ENCODE results near the gene ZNF408.

- TF ChIP-seq EZH2 (IDR thresholded peaks at IDR 0.05; ENCODE audit: low read length), result no peak
- TF ChIP-seq, protein P1, sequence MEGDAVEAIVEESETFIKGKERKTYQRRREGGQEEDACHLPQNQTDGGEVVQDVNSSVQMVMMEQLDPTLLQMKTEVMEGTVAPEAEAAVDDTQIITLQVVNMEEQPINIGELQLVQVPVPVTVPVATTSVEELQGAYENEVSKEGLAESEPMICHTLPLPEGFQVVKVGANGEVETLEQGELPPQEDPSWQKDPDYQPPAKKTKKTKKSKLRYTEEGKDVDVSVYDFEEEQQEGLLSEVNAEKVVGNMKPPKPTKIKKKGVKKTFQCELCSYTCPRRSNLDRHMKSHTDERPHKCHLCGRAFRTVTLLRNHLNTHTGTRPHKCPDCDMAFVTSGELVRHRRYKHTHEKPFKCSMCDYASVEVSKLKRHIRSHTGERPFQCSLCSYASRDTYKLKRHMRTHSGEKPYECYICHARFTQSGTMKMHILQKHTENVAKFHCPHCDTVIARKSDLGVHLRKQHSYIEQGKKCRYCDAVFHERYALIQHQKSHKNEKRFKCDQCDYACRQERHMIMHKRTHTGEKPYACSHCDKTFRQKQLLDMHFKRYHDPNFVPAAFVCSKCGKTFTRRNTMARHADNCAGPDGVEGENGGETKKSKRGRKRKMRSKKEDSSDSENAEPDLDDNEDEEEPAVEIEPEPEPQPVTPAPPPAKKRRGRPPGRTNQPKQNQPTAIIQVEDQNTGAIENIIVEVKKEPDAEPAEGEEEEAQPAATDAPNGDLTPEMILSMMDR (optimal IDR thresholded peaks at IDR 0.05 in 1 of 3, IDR thresholded peaks at IDR 0.05 in 1 of 3, conservative IDR thresholded peaks at IDR 0.05 in 1 of 3; ENCODE audit: extremely low read depth in 1 of 3, insufficient read depth in 2 of 3, low read length in 3 of 3), result no peak
Measured at GRCh38 chr11:46701078-46701654, 335 bp downstream of the ZNF408 start.

Measured in keratinocyte (primary cell).